ENCODE results near the gene TTC7B. TPM values are rescaled to one million over a fixed set of nuclear protein-coding genes. Genes with fewer than 3 reads are reported as not detected.

TTC7B gene
- total and polyA plus RNA-seq, 2 of the 8 experiments (the other 6 are each of a cell fraction or from before 2014, with no cell fraction given) = 23.7 to 34.0 TPM

- Histone ChIP-seq H3K27ac (ENCODE audit: low read depth, low read length) (no peak overlapping the region), H3K27me3 (replicated peaks in 1 of 4; ENCODE audit: control insufficient read depth in 3 of 4, extremely low read depth in 1 of 4, insufficient read depth in 3 of 4, low read length in 3 of 4) (no peaks in the 10 kb centered on the region)
- FAIRE-seq = no peak
- TF ChIP-seq, protein P1, sequence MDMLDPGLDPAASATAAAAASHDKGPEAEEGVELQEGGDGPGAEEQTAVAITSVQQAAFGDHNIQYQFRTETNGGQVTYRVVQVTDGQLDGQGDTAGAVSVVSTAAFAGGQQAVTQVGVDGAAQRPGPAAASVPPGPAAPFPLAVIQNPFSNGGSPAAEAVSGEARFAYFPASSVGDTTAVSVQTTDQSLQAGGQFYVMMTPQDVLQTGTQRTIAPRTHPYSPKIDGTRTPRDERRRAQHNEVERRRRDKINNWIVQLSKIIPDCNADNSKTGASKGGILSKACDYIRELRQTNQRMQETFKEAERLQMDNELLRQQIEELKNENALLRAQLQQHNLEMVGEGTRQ (IDR thresholded peaks at IDR 0.05; ENCODE audit: low read length) = no peak
- TF ChIP-seq RBBP5 (IDR thresholded peaks at IDR 0.05; ENCODE audit: borderline replicate concordance, low read depth, low read length) = no peak
- TF ChIP-seq CREB1 (IDR thresholded peaks at IDR 0.05) = no peak
- TF ChIP-seq, protein P2, sequence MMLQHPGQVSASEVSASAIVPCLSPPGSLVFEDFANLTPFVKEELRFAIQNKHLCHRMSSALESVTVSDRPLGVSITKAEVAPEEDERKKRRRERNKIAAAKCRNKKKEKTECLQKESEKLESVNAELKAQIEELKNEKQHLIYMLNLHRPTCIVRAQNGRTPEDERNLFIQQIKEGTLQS (IDR thresholded peaks at IDR 0.05; ENCODE audit: insufficient read depth, low read depth, low read length) = no peak
- TF ChIP-seq NRF1 (IDR thresholded peaks at IDR 0.05; ENCODE audit: low read depth, low read length) = no peak
- no peak for TF ChIP-seq RFX5 (IDR thresholded peaks at IDR 0.05; ENCODE audit: borderline replicate concordance, low read depth, low read length)
- TF ChIP-seq KDM5A (IDR thresholded peaks at IDR 0.05; ENCODE audit: low read length) = no peak
- no peak for TF ChIP-seq SP4 (IDR thresholded peaks at IDR 0.05; ENCODE audit: low read length)
- TF ChIP-seq EZH2 (IDR thresholded peaks at IDR 0.05; ENCODE audit: low read depth, low read length, severe bottlenecking) = no peak
- no peak for TF ChIP-seq RNF2 (IDR thresholded peaks at IDR 0.05; ENCODE audit: borderline replicate concordance, low read depth, low read length, missing control alignments, poor library complexity, severe bottlenecking)
Observed at GRCh38 chr14:90797451-90797850, 18.8 kb downstream of the TTC7B start.

More at GRCh38 chr14:90797451-90797850, 18.8 kb downstream of the TTC7B start:
- Histone ChIP-seq H2AFZ (ENCODE audit: low read length) (no peak overlapping the region), H3K4me2 (ENCODE audit: insufficient read depth in 1 of 2, low read depth in 2 of 2, low read length in 2 of 2) (no peak overlapping the region), H3K18ac (ENCODE audit: extremely low read depth, low read length) (no peak overlapping the region), H3K36me3 (ENCODE audit: control insufficient read depth in 2 of 4, insufficient read depth in 4 of 4, low read length in 3 of 4) (no peaks in the 10 kb centered on the region), H3K4me1 (replicated peaks in 1 of 4; ENCODE audit: control insufficient read depth in 3 of 4, insufficient read depth in 4 of 4, low read length in 3 of 4) (peaks cover 0 to 5% (median 0%) of the 10 kb centered on the region in 4 experiments; a peak in 2 of 7 replicates), H4K5ac (ENCODE audit: insufficient read length, low read depth, low read length) (no peak overlapping the region), H4K8ac (ENCODE audit: extremely low read depth, insufficient read depth, low read length) (no peak overlapping the region), H3K23ac (ENCODE audit: insufficient read length) (no peak overlapping the region), H2BK15ac (ENCODE audit: low read length) (0 out of 2 replicates have a peak overlapping the region, but pooled peaks have one; percentile 20), H3K79me2 (ENCODE audit: control insufficient read depth in 1 of 2, insufficient read depth in 2 of 2, low read length in 2 of 2) (no peaks in the 10 kb centered on the region), H3K79me1 (ENCODE audit: low read depth, low read length) (no peaks in the 10 kb centered on the region; the same call in 1 of the 2 replicates), H2BK120ac (replicated peaks; ENCODE audit: low read depth, low read length) (no peak overlapping the region), H3K56ac (replicated peaks; ENCODE audit: insufficient read length, low read depth, low read length) (no peak overlapping the region), H3K23me2 (ENCODE audit: low read depth, low read length) (no peaks in the 10 kb centered on the region), H2BK12ac (ENCODE audit: low read depth, low read length) (peak overlapping the region; percentile 30; the same call in 1 of the 2 replicates), H2BK20ac (ENCODE audit: low read length) (no peak overlapping the region), H2BK5ac (ENCODE audit: low read depth, low read length) (0 out of 2 replicates have a peak overlapping the region, but pooled peaks have one; percentile 19), H3K9me3 (ENCODE audit: insufficient read depth in 2 of 2, low read depth in 1 of 2, low read length in 1 of 2) (no peaks in the 10 kb centered on the region), H3K9ac (replicated peaks in 1 of 4; ENCODE audit: extremely low read depth in 1 of 4, low read depth in 3 of 4, low read length in 3 of 4) (no peak overlapping the region), H4K20me1 (replicated peaks in 1 of 2; ENCODE audit: control insufficient read depth in 1 of 2, insufficient read depth in 2 of 2, low read length in 2 of 2) (peaks cover 0 to under 1% of the 10 kb centered on the region in 2 experiments), H3K4ac (replicated peaks; ENCODE audit: insufficient read length, low read depth, low read length) (no peak overlapping the region), H4K91ac (replicated peaks; ENCODE audit: insufficient read length, low read length) (no peak overlapping the region), H3K4me3 (ENCODE audit: extremely low read depth in 1 of 4, insufficient read depth in 2 of 4, low read depth in 3 of 4, low read length in 4 of 4) (no peak overlapping the region), H2AK5ac (ENCODE audit: low read depth, low read length) (peak overlapping the region; percentile 65; the same call in 1 of the 2 replicates), H3K14ac (ENCODE audit: insufficient read length) (no peak overlapping the region)
- CTCF ChIA-PET (ENCODE audit: partially characterized antibody) = interaction anchor here (1.0 to 5.8 kb wide), 4 partner anchors 8 to 24 kb away, joined by 3 to 44 read pairs (median 4); no protein-coding TSS in a partner anchor
- WGBS, 2 experiments (ENCODE audit: extremely low coverage in 1 of 2, insufficient coverage in 1 of 2, insufficient read length in 1 of 2, insufficient replicate concordance in 2 of 2, low coverage in 1 of 2, low lambda C conversion rate in 2 of 2, missing lambda C conversion rate in 1 of 2) = 81% methylated on average over 3 of the region's 3 CpGs; no CpG with 5 or more reads in 1 of the 2 experiments
- DNase-seq (ENCODE audit: low read depth in 1 of 2, low spot score in 2 of 2) = no peak
- POLR2A ChIA-PET (ENCODE audit: partially characterized antibody) = no interaction called here
